Fibroblast of lung (primary cell): Measurements from ENCODE around the gene DOCK8. TPM values are rescaled to one million over a fixed set of nuclear protein-coding genes. Genes with fewer than 3 reads are reported as not detected.

Experiments
- DNase-seq, 2 donors: peaks; one replicate each; pipeline versions ENCODE4 v3.0.0 to v3.0.0-alpha.2; 2010; ENCODE audit warnings: low read depth in 2 of 2
- H2AFZ ChIP-seq: 2 replicates; pipeline ENCODE4 v1.5.1; 2012; ENCODE audit warnings: low read length, control low read depth, inconsistent platforms
- H3K27ac ChIP-seq: 2 replicates; pipeline ENCODE4 v1.5.1; 2011; ENCODE audit warnings: low read length, control low read depth; ENCODE audit not compliant: insufficient read depth
- H3K27me3 ChIP-seq: 2 replicates; pipeline ENCODE4 v1.5.1; 2011; ENCODE audit warnings: mild to moderate bottlenecking, low read length; ENCODE audit not compliant: control insufficient read depth, insufficient read depth
- H3K36me3 ChIP-seq: 2 replicates; pipeline ENCODE4 v1.5.1; 2011; ENCODE audit warnings: low read length; ENCODE audit not compliant: control insufficient read depth, insufficient read depth
- H3K4me1 ChIP-seq: 2 replicates; pipeline ENCODE4 v1.5.1; 2011; ENCODE audit warnings: low read length; ENCODE audit not compliant: control insufficient read depth, insufficient read depth; ENCODE audit errors: extremely low read depth
- H3K4me2 ChIP-seq: 2 replicates; pipeline ENCODE4 v1.5.1; 2011; ENCODE audit warnings: low read length, control low read depth; ENCODE audit not compliant: insufficient read depth; ENCODE audit errors: extremely low read depth
- H3K4me3 ChIP-seq, 4 experiments: fragments of 200-600 bp in 1 of 4; sonication (generic) in 1 of 4; replicated peaks in 1 of 4; 2 replicates each; pipeline ENCODE4 v1.5.1; 2011 to 2016; ENCODE audit warnings: low read length in 4 of 4, low read depth in 3 of 4, mild to moderate bottlenecking in 3 of 4, control low read depth in 2 of 4, inconsistent platforms in 1 of 4, mixed read lengths in 1 of 4; ENCODE audit not compliant: insufficient read depth in 1 of 4; ENCODE audit errors: control extremely low read depth in 1 of 4
- H3K79me2 ChIP-seq: 2 replicates; pipeline ENCODE4 v1.5.1; 2012; ENCODE audit warnings: mild to moderate bottlenecking, low read length, inconsistent platforms; ENCODE audit not compliant: control insufficient read depth, insufficient read depth
- H3K9ac ChIP-seq: 2 replicates; pipeline ENCODE4 v1.5.1; 2011; ENCODE audit warnings: mild to moderate bottlenecking, low read length, control low read depth; ENCODE audit not compliant: insufficient read depth
- H3K9me3 ChIP-seq: 2 replicates; pipeline ENCODE4 v1.5.1; 2012; ENCODE audit warnings: low read depth, low read length; ENCODE audit not compliant: control insufficient read depth, insufficient read depth
- H4K20me1 ChIP-seq: 2 replicates; pipeline ENCODE4 v1.5.1; 2011; ENCODE audit warnings: low read length; ENCODE audit not compliant: control insufficient read depth, insufficient read depth; ENCODE audit errors: extremely low read depth
- EZH2 ChIP-seq: IDR thresholded peaks from 2 replicates; pipeline ENCODE4 v1.5.1; 2012; ENCODE audit warnings: low read length, control low read depth, mild to moderate bottlenecking; ENCODE audit errors: missing control alignments
- polyA plus RNA-seq, 2 donors: library from polyadenylated mRNA; depleted of rRNA in 1 of 2; stranded (reverse) in 1 of 2; unstranded in 1 of 2; fragments of >200 nt; gene quantifications; 2 replicates each; pipeline ENCODE4 v1.2.1, GENCODE V29; 2011 to 2012; ENCODE audit warnings: missing spikeins in 1 of 2
- total RNA-seq: library from RNA; depleted of rRNA; stranded (reverse); fragments of >200 nt; gene quantifications from 2 replicates; pipeline ENCODE4 v1.2.1, GENCODE V29; 2014
- TF ChIP-seq, protein P1 (sequence below), 2 donors: IDR thresholded peaks in 1 of 2; conservative IDR thresholded peaks in 1 of 2; 1 replicate in 1 of 2; 2 replicates in 1 of 2; pipeline ENCODE4 v1.5.1; 2011 to 2012; ENCODE audit warnings: low read length in 2 of 2, control low read depth in 1 of 2, inconsistent platforms in 1 of 2, low read depth in 1 of 2, mild to moderate bottlenecking in 1 of 2

Gene DOCK8
- total and polyA plus RNA-seq, 2 donors (not counting 1 experiment from before 2014, with no cell fraction given), result under 0.01 TPM; not detected in 1

DNA sequence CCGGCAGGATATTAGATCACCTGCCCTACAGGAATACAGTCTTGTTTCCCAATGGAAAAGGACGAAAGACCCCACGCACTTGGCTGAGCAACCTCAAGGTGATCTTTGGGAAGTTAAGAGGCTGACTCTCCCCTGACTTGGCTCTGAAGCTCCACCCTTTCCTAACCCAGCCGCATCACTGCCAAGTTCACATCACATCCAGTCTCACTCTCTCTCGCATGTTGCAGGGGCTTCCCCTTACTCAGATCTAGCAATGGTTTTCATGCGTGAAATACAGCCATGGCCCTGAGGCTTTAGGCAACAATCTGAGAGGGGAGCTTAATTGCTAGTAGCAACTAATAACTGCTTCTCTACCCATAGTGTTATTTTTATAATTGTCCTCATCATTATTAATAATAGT is 211.6 kb downstream of the DOCK8 start:
- no peak overlapping the region for H2AFZ ChIP-seq

GRCh38 chr9:426976-427375 is 212.3 kb downstream of the DOCK8 start:
- H3K9me3 ChIP-seq, result no peaks in the 10 kb centered on the region
- no peaks in the 10 kb centered on the region for H3K4me1 ChIP-seq
- H3K9ac ChIP-seq, result no peak overlapping the region
- no peak overlapping the region for H3K27ac ChIP-seq
- no peaks in the 10 kb centered on the region for H3K79me2 ChIP-seq
- H3K4me2 ChIP-seq, result no peak overlapping the region
- no peaks in the 10 kb centered on the region for H4K20me1 ChIP-seq
- no peak overlapping the region for H2AFZ ChIP-seq
- no peaks in the 10 kb centered on the region for H3K36me3 ChIP-seq
- DNase-seq, result no peak
- no peak for TF ChIP-seq EZH2
- TF ChIP-seq, protein P1, sequence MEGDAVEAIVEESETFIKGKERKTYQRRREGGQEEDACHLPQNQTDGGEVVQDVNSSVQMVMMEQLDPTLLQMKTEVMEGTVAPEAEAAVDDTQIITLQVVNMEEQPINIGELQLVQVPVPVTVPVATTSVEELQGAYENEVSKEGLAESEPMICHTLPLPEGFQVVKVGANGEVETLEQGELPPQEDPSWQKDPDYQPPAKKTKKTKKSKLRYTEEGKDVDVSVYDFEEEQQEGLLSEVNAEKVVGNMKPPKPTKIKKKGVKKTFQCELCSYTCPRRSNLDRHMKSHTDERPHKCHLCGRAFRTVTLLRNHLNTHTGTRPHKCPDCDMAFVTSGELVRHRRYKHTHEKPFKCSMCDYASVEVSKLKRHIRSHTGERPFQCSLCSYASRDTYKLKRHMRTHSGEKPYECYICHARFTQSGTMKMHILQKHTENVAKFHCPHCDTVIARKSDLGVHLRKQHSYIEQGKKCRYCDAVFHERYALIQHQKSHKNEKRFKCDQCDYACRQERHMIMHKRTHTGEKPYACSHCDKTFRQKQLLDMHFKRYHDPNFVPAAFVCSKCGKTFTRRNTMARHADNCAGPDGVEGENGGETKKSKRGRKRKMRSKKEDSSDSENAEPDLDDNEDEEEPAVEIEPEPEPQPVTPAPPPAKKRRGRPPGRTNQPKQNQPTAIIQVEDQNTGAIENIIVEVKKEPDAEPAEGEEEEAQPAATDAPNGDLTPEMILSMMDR (conservative IDR thresholded peaks at IDR 0.05 in 1 of 2, IDR thresholded peaks at IDR 0.05 in 1 of 2; ENCODE audit: low read depth in 1 of 2, low read length in 2 of 2), result no peak
- no peaks in the 10 kb centered on the region for H3K27me3 ChIP-seq
- no peak overlapping the region for H3K4me3 ChIP-seq

More for the DNA sequence above, 211.6 kb downstream of the DOCK8 start:
- no peak for TF ChIP-seq EZH2
- TF ChIP-seq, protein P1 (conservative IDR thresholded peaks at IDR 0.05 in 1 of 2, IDR thresholded peaks at IDR 0.05 in 1 of 2; ENCODE audit: low read depth in 1 of 2, low read length in 2 of 2), result no peak
- Histone ChIP-seq H3K27me3 (no peaks in the 10 kb centered on the region), H4K20me1 (no peaks in the 10 kb centered on the region), H3K9ac (no peak overlapping the region), H3K4me1 (no peaks in the 10 kb centered on the region), H3K4me2 (no peak overlapping the region), H3K79me2 (no peaks in the 10 kb centered on the region), H3K36me3 (no peaks in the 10 kb centered on the region), H3K27ac (no peak overlapping the region), H3K9me3 (no peaks in the 10 kb centered on the region), H3K4me3 (no peak overlapping the region)
- DNase-seq, result no peak

- Histone ChIP-seq H3K36me3 (no peaks in the 10 kb centered on the region), H4K20me1 (no peaks in the 10 kb centered on the region), H3K4me3 (no peak overlapping the region), H2AFZ (no peak overlapping the region), H3K9me3 (no peaks in the 10 kb centered on the region), H3K9ac (no peak overlapping the region), H3K4me2 (no peak overlapping the region), H3K79me2 (no peaks in the 10 kb centered on the region), H3K27ac (no peak overlapping the region), H3K27me3 (no peaks in the 10 kb centered on the region), H3K4me1 (no peaks in the 10 kb centered on the region)
- TF ChIP-seq, protein P1 (conservative IDR thresholded peaks at IDR 0.05 in 1 of 2, IDR thresholded peaks at IDR 0.05 in 1 of 2; ENCODE audit: low read depth in 1 of 2, low read length in 2 of 2), result no peak
- no peak for TF ChIP-seq EZH2
- no peak for DNase-seq
These were observed 217.0 kb downstream of the DOCK8 start for GRCh38 chr9:431701-432100.
